ENCODE results near the gene MAMLD1.

GRCh38 chrX:150548684-150549083 lies 185.6 kb downstream of the MAMLD1 start:
- TF ChIP-seq POLR2A (IDR thresholded peaks at IDR 0.05; ENCODE audit: low read depth, low read length) (no peak), POLR2AphosphoS5 (IDR thresholded peaks at IDR 0.05; ENCODE audit: low read depth, low read length) (no peak), SPI1 (IDR thresholded peaks at IDR 0.05; ENCODE audit: low read depth, low read length) (no peak)
